Left colon (tissue), 2 donors: ENCODE measurements around the gene PINK1. TPM values are rescaled to one million over a fixed set of nuclear protein-coding genes. Genes with fewer than 3 reads are reported as not detected.
A peak's percentile ranks its signal among the peaks of the same experiment; 100 is the strongest.
"Not testable (repeated sequence)": the region's sequence is repeated elsewhere in the genome, so short reads cannot be mapped to it uniquely, and the experiment has no call there.

Experiments
- ATAC-seq: fragments of 200-7000 bp; cut with Tn5 transposase; one replicate; pipeline ENCODE4 v1.9.1; 2020; ENCODE audit warnings: mild to moderate bottlenecking, moderate library complexity
- DNase-seq, 2 donors: peaks; one replicate each; pipeline ENCODE4 v3.0.0-alpha.2; 2020
- intact Hi-C, 2 donors: fragments of 100-400 bp; cut with DNase I in 1 of 2; cut with micrococcal nuclease in 1 of 2; formaldehyde crosslinking; loops; one replicate each; pipeline versions ENCODE4 v1.11.2 to v1.14.0; 2022; cut with DNase I, micrococcal nuclease
- total RNA-seq, 2 donors: library from RNA; stranded (reverse); fragmentation: NEBNext Ultra II Directional; extraction: Animal tissue kit (Norgen Biotek cat#: 25700); gene quantifications; one replicate each; pipeline ENCODE4 v1.2.1, GENCODE V29; 2021
- donor health status: DM: no; HTN: no; CAD: no.
- donor health status: DM: yes; HTN: yes; CAD: no.

The PINK1 gene
- total RNA-seq, 2 donors from 2014 or later: 95.6 to 127 TPM

GRCh38 chr1:20606801-20607570 is 26.3 kb upstream of the PINK1 start:
- ATAC-seq, intact Hi-C loops, DNase-seq: not testable (repeated sequence)

- intact Hi-C loops: no loop called here
- ATAC-seq: no peak
- DNase-seq: no peak
Observed at GRCh38 chr1:20609541-20609940, 23.7 kb upstream of the PINK1 start.

GRCh38 chr1:20610970-20611369 is 22.3 kb upstream of the PINK1 start:
- intact Hi-C loops: no loop called here
- DNase-seq (no peak), ATAC-seq (no peak)

- DNase-seq: no peak
- intact Hi-C loops: no loop called here
- no peak for ATAC-seq
Observed at GRCh38 chr1:20611652-20612051, 21.6 kb upstream of the PINK1 start.

GRCh38 chr1:20612221-20612746 is 21.0 kb upstream of the PINK1 start:
- peak; percentile 79 to 83 for DNase-seq

GRCh38 chr1:20614131-20614579 is 19.1 kb upstream of the PINK1 start:
- intact Hi-C loops: no loop called here
- ATAC-seq (no peak), DNase-seq (no peak)

More at GRCh38 chr1:20612221-20612746, 21.0 kb upstream of the PINK1 start:
- intact Hi-C loops: no loop called here
- ATAC-seq: peak; percentile 62

GRCh38 chr1:20615946-20616846 is 17.1 kb upstream of the PINK1 start:
- DNase-seq (no peak), ATAC-seq (no peak)
- intact Hi-C loops: no loop called here

GRCh38 chr1:20616847-20617487 is 16.3 kb upstream of the PINK1 start:
- ATAC-seq: no peak
- no peak for DNase-seq
- intact Hi-C loops: no loop called here

GRCh38 chr1:20618550-20618949 is 14.7 kb upstream of the PINK1 start:
- DNase-seq: no peak
- intact Hi-C loops: no loop called here
- no peak for ATAC-seq

- intact Hi-C loops: no loop called here
- ATAC-seq (no peak), DNase-seq (no peak)
Observed at GRCh38 chr1:20619999-20620398, 13.3 kb upstream of the PINK1 start.

- no peak for ATAC-seq
- intact Hi-C loops: no loop called here
Observed at GRCh38 chr1:20621012-20621411, 12.2 kb upstream of the PINK1 start.

GRCh38 chr1:20624709-20625108 is 8.5 kb upstream of the PINK1 start:
- ATAC-seq (no peak), DNase-seq (no peak)
- intact Hi-C loops: no loop called here

More at GRCh38 chr1:20621012-20621411, 12.2 kb upstream of the PINK1 start:
- no peak for DNase-seq

GRCh38 chr1:20625176-20626097 is 7.8 kb upstream of the PINK1 start:
- DNase-seq (no peak), ATAC-seq (no peak)
- intact Hi-C loops: no loop called here

- DNase-seq: no peak
- intact Hi-C loops: no loop called here
- ATAC-seq: no peak
Observed at GRCh38 chr1:20626098-20626427, 7.2 kb upstream of the PINK1 start.

GRCh38 chr1:20626524-20626923 is 6.7 kb upstream of the PINK1 start:
- no peak for ATAC-seq
- no peak for DNase-seq
- intact Hi-C loops: no loop called here

- DNase-seq: no peak
- ATAC-seq: no peak
- intact Hi-C loops: no loop called here
Observed at GRCh38 chr1:20630729-20631128, 2.5 kb upstream of the PINK1 start.

GRCh38 chr1:20632386-20632785 is 872 bp upstream of the PINK1 start:
- intact Hi-C loops: no loop called here
- DNase-seq (no peak), ATAC-seq (no peak)

- intact Hi-C loops: no loop called here
Observed at GRCh38 chr1:20634065-20634593, 871 bp downstream of the PINK1 start.

More at GRCh38 chr1:20634065-20634593, 871 bp downstream of the PINK1 start:
- no peak for DNase-seq
- ATAC-seq: peak; percentile 9
